A549 (cell line): Measurements from ENCODE around the gene TOB2.

ENCODE experiments used
- EP300 ChIP-seq, 2 experiments: fragments of >200 bp; sonication (Bioruptor Twin); formaldehyde crosslinking; IDR thresholded peaks; 2 replicates in 1 of 2; 3 replicates in 1 of 2; pipeline ENCODE4 v1.6.1; 2016 to 2017
- HEYL ChIP-seq: fragments of 250-450 bp; sonication (Bioruptor Pico); IDR thresholded peaks from 2 replicates; pipeline ENCODE4 v1.8.0; 2021; ENCODE audit warnings: mild to moderate bottlenecking, moderate library complexity
- RAD21 ChIP-seq, 2 experiments: fragments of >200 bp in 1 of 2; sonication (Bioruptor Twin) in 1 of 2; formaldehyde crosslinking in 1 of 2; IDR thresholded peaks in 1 of 2; conservative IDR thresholded peaks in 1 of 2; 2 replicates in 1 of 2; 3 replicates in 1 of 2; pipeline ENCODE4 v1.6.1; 2012 to 2018; ENCODE audit warnings: inconsistent platforms in 1 of 2
- TF ChIP-seq, protein P1 (sequence below): fragments of >200 bp; sonication (Bioruptor Twin); formaldehyde crosslinking; IDR thresholded peaks from 3 replicates; pipeline ENCODE4 v1.5.1; 2016

- TF ChIP-seq, protein P1, sequence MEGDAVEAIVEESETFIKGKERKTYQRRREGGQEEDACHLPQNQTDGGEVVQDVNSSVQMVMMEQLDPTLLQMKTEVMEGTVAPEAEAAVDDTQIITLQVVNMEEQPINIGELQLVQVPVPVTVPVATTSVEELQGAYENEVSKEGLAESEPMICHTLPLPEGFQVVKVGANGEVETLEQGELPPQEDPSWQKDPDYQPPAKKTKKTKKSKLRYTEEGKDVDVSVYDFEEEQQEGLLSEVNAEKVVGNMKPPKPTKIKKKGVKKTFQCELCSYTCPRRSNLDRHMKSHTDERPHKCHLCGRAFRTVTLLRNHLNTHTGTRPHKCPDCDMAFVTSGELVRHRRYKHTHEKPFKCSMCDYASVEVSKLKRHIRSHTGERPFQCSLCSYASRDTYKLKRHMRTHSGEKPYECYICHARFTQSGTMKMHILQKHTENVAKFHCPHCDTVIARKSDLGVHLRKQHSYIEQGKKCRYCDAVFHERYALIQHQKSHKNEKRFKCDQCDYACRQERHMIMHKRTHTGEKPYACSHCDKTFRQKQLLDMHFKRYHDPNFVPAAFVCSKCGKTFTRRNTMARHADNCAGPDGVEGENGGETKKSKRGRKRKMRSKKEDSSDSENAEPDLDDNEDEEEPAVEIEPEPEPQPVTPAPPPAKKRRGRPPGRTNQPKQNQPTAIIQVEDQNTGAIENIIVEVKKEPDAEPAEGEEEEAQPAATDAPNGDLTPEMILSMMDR, result no peak
- no peak for TF ChIP-seq EP300 (IDR thresholded peaks at IDR 0.05)
- TF ChIP-seq RAD21 (conservative IDR thresholded peaks at IDR 0.05 in 1 of 2, IDR thresholded peaks at IDR 0.05 in 1 of 2), result no peak
- TF ChIP-seq HEYL, result no peak
These were observed 47.7 kb downstream of the TOB2 start for GRCh38 chr22:41398921-41399320.
